NCI-H526 treated with DMSO at 0.1 percent for 48 hours (cell line): ENCODE data around the gene TBC1D16.

Experiments
- DNase-seq: peaks from one replicate; lab custom pipeline; 2025; lab: John Stamatoyannopoulos, UW

Gene TBC1D16

GRCh38 chr17:79949656-79950209 is 85.9 kb downstream of the TBC1D16 start:
- no peak for DNase-seq

- no peak for DNase-seq
Observed at GRCh38 chr17:79948945-79949655, 86.6 kb downstream of the TBC1D16 start.

GRCh38 chr17:79948406-79948944 is 87.2 kb downstream of the TBC1D16 start:
- DNase-seq: no peak

GRCh38 chr17:79947351-79948031 is 88.2 kb downstream of the TBC1D16 start:
- DNase-seq: no peak

- no peak for DNase-seq
Observed at GRCh38 chr17:79946352-79947231, 89.1 kb downstream of the TBC1D16 start.

GRCh38 chr17:79945591-79946255 is 89.9 kb downstream of the TBC1D16 start:
- no peak for DNase-seq

- DNase-seq: no peak
Observed at GRCh38 chr17:79944821-79945391, 90.8 kb downstream of the TBC1D16 start.

GRCh38 chr17:79944251-79944812 is 91.3 kb downstream of the TBC1D16 start:
- no peak for DNase-seq

GRCh38 chr17:79943347-79944241 is 92.1 kb downstream of the TBC1D16 start:
- DNase-seq: no peak

GRCh38 chr17:79942591-79943346 is 92.9 kb downstream of the TBC1D16 start:
- no peak for DNase-seq

GRCh38 chr17:79942011-79942405 is 93.7 kb downstream of the TBC1D16 start:
- DNase-seq: no peak

GRCh38 chr17:79941088-79942010 is 94.3 kb downstream of the TBC1D16 start:
- no peak for DNase-seq

- no peak for DNase-seq
Observed at GRCh38 chr17:79940459-79941087, 95.1 kb downstream of the TBC1D16 start.

- DNase-seq: no peak
Observed at GRCh38 chr17:79939755-79940458, 95.8 kb downstream of the TBC1D16 start.

GRCh38 chr17:79939094-79939435 is 96.6 kb downstream of the TBC1D16 start:
- no peak for DNase-seq

GRCh38 chr17:79938336-79939093 is 97.2 kb downstream of the TBC1D16 start:
- no peak for DNase-seq
